HG03575 (cell line): ENCODE results near the gene RTL10.

ENCODE experiments used
- ATAC-seq: cut with Tn5 transposase; IDR thresholded peaks from one replicate; pipeline ENCODE4 v1.9.1; 2021; ENCODE audit not compliant: unreplicated experiment, insufficient number of reproducible peaks, low FRiP score; ENCODE audit errors: extremely low read depth

Gene RTL10

GRCh38 chr22:19818324-19819207 is 36.1 kb downstream of the RTL10 start:
- ATAC-seq: no peak

DNA sequence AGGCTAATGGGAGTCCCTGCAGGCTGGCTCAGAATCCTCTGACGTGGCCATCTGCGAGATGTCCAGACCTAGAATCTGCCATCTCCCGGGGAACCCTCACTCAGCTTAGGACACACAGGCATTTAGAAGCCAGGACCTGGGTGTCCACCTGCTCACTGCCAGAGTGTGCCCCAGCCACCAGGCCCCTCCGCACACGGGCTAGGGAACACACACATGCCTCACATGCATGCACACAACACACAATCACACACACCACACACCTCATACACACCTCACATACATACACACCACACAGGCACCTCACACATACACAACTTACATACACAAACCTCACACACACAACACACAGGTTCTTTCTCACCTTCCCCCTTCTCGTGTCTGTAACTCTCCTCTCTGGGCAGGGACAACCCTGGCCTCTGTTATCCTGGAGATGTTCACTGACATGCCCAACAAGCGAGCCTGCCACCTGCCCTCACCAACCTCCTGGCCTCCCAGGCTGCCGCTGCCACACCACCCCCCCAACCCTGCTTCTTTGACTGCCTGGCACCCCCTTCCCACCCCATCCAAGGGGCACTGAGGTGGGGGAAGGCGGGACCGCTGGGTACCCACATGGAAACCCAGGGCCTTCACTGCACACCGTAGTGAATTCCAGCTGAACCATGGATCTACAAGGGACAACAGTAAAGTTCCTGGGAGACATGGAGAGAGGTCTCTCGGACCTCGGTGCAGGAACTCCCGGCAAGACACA is 38.1 kb downstream of the RTL10 start:
- no peak for ATAC-seq

- ATAC-seq: no peak
Observed at GRCh38 chr22:19815823-19816290, 38.8 kb downstream of the RTL10 start.

DNA sequence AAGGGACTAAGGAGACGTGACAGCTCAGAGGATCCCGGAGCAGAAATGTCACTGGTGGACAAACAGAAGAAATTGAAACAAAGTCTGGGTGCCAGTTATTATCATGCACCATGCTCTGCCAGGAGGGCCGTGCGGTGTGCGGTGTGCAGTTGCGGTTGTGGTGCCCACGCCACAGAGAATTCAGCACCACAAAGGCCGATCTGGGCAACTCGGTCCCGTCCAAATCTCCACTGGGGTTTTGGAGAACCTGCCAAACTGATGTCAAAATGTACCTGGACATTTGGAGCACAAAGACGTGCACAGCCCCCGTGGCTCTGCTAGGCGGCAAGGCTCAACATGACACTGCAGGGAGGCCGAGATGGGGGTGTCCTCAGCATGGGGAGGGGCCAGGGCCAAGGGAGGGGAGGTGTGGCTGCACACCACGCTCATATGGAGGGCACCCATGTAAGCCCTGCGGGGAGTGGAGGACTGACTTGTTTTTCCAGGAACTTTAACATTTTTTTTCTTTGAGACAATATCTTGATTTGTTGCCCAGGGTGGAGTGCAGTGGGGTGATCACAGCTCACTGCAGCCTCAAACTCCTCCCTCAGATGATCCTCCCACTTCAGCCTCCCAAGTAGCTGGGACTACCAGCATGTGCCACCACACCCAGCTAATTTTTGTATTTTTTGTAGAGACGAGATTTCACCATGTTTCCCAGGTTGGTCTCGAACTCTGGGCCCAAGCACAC is 39.4 kb downstream of the RTL10 start:
- no peak for ATAC-seq

- ATAC-seq: no peak
Observed at GRCh38 chr22:19814428-19814827, 40.2 kb downstream of the RTL10 start.

- no peak for ATAC-seq
Observed at GRCh38 chr22:19812910-19813309, 41.8 kb downstream of the RTL10 start.

GRCh38 chr22:19811811-19812771 is 42.6 kb downstream of the RTL10 start:
- no peak for ATAC-seq

DNA sequence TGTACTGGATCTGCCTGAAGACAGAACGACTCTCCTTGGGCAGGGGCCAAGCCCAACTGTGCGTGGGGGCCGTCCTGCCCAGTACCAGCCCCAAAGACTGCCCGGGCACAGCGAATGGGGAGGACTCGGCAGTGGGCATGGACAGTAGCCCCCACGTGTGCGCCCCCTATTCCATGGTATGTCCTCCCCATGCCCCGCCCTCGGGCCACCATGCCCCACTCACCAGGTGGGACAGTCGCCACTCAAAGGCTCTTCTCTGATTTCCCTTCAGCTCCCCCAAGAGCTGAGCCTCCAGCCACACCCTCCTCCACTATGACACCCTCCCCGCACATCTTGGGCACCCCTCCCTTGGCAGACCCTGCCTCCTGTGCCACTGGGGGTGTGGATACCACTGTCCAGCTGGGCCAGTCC is 43.5 kb downstream of the RTL10 start:
- no peak for ATAC-seq

DNA sequence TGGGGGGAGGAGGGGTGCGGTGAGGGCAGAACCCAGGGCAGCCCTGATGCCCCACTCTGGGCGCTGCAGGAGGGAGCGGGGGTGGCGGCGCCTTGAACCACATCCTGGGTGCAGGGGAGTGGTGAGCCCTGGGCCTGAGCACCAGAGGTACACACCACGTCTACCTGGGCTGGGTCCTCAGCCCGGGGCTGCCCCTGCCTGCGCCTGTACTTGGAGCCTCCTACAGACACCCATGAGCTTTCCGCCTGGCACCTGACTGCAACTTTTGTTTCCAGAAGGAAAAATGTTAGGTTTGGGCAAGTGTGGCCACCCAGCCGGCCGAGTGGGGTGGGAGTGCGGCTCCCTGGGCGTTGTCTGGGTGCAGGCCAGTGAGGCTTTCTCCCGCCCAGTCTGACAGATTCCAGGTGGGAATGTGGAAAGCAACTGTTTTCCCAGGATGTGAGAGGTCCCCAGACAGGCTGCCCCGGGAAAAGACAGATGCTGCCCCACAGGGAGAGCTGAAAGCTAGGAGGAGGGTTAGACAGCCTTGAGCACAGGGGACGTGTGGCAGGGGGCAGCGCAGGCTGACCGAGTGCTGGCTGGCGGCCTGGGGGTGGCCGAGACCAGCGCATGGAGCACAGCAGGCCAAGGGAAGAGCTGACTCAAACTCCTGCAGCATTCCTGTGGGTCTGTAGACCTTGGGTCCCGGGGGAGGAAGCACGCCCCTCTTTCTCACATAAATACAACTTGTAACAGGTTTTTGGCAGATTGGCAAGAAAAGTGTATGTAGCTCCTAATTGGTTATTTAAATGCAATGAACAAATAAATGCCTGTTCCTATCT is 44.1 kb downstream of the RTL10 start:
- no peak for ATAC-seq

- ATAC-seq: no peak
Observed at GRCh38 chr22:19809741-19810140, 44.9 kb downstream of the RTL10 start.

GRCh38 chr22:19808873-19809478 is 45.7 kb downstream of the RTL10 start:
- ATAC-seq: no peak

- ATAC-seq: no peak
Observed at GRCh38 chr22:19807914-19808872, 46.5 kb downstream of the RTL10 start.

DNA sequence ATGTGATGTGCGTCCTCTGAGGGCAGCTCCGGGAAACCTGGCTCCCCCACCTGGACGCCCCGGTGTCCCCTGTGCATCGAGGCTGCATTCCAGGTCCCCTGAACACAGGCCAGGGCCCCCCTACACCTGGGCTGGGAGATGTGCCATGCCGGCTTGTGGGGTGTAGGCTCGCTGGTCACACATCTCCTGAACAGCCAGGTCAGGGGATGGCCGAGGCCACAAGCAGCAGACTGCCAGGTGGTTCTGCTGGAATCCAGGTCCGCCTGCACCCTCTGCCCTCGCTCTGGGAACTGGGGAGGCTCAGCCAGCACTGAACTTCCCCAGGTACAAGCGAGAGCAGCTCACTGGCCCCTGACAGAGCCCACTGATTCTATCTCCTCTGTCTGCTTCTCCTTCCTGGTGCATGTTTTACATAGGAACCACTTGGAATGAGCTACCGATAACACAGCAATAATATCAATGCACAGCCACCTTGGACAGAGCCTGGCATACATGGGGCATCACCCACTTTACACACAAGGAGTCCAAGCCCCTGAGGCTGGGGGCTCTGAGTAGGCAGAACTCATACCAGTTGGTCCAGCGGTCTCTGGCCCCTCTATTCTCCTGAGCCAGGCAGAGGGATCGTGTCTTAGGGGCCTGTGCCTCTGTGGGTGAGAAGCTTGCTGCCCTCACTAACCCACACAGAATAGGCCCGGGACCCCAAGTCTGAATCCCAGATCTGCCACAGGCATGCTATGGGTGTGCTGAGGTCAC is 47.3 kb downstream of the RTL10 start:
- no peak for ATAC-seq

DNA sequence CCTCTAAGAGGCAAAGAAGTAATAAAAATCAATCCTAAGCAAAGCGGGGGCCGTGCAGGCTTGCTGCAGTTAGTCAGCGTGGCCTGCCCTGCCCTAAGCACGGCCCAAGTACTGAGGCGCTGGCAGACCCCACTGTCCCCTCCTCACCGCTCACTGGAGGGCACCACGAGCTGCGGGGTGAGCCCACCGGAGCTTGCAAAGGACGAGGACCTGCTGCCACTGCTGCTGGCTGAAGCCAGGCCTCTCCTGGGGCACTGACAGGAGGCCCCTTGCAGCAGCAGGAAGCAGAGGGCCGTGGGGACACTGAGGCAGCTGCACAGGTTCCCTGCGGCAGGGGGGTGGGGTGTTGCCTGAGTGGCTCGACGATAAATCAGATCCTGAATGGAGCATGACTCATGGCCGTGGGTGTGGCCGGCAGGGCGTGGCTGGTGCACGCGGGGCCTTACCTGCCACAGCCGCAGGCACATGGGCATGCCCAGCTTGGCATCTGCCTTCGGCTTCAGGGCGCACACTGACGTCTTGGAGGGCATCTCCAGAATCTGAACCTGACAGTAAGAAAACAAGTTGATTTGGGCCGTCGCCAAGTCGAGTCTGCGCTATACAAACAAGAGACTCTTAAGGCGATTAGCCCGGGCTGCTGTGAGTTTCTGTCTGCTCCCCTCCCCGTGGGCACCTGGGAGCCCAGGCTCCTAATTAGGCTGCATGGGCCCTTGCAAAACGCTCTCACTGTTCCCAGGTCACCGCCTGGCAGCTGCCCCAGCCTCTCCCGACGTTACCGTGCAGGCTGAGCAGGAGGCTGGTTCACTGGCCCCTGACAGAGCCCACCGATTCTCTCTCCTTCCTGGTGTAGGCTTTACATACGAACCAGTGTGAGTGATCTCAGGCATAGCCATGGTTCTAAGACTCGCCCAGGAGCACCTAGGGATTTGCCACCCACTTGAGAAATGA is 48.2 kb downstream of the RTL10 start:
- ATAC-seq: no peak

DNA sequence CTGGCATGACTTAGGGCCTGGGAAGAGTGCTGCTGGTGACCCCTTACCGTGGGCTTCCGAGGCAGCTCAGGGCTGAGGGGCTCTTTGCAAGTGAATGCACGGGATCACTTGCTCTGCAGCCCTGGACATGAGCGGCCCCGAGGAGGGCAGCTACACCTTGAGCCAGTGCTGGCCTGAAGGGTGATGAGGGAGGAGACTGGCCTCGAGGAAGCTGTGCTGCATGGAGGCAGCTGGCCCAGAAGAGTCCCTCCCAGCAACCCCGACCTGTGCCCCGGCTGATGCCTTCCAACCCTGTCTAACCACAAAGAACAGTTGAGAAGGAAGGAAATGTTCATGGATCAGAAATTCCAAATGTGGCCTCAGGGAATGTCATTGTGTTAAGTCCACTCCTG is 48.9 kb downstream of the RTL10 start:
- no peak for ATAC-seq
